ENCODE measurements around the gene CDK4.

CDK4 gene

GRCh38 chr12:57725851-57726150, 26.3 kb downstream of the CDK4 start:
- peaks cover 8% of the 10 kb centered on the region for H3K4me1 ChIP-seq
- no peaks in the 10 kb centered on the region for H3K36me3 ChIP-seq (ENCODE audit: control insufficient read depth, insufficient read depth, low read length)
- H3K4me2 ChIP-seq (ENCODE audit: low read length): no peak overlapping the region
- no peak overlapping the region for H3K4me3 ChIP-seq (ENCODE audit: low read depth, low read length)
- H3K27ac ChIP-seq: peak overlapping the region; percentile 55
- peaks cover 3% of the 10 kb centered on the region for H3K27me3 ChIP-seq (ENCODE audit: control insufficient read depth, insufficient read depth, low read length)
- H3K9me3 ChIP-seq (ENCODE audit: control insufficient read depth, low read length): no peaks in the 10 kb centered on the region
- no peak overlapping the region for H3K9ac ChIP-seq
- TF ChIP-seq, protein P1, sequence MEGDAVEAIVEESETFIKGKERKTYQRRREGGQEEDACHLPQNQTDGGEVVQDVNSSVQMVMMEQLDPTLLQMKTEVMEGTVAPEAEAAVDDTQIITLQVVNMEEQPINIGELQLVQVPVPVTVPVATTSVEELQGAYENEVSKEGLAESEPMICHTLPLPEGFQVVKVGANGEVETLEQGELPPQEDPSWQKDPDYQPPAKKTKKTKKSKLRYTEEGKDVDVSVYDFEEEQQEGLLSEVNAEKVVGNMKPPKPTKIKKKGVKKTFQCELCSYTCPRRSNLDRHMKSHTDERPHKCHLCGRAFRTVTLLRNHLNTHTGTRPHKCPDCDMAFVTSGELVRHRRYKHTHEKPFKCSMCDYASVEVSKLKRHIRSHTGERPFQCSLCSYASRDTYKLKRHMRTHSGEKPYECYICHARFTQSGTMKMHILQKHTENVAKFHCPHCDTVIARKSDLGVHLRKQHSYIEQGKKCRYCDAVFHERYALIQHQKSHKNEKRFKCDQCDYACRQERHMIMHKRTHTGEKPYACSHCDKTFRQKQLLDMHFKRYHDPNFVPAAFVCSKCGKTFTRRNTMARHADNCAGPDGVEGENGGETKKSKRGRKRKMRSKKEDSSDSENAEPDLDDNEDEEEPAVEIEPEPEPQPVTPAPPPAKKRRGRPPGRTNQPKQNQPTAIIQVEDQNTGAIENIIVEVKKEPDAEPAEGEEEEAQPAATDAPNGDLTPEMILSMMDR (IDR thresholded peaks at IDR 0.05): no peak
- H2AFZ ChIP-seq: peak overlapping the region; percentile 86
- no peaks in the 10 kb centered on the region for H3K79me2 ChIP-seq

DNA sequence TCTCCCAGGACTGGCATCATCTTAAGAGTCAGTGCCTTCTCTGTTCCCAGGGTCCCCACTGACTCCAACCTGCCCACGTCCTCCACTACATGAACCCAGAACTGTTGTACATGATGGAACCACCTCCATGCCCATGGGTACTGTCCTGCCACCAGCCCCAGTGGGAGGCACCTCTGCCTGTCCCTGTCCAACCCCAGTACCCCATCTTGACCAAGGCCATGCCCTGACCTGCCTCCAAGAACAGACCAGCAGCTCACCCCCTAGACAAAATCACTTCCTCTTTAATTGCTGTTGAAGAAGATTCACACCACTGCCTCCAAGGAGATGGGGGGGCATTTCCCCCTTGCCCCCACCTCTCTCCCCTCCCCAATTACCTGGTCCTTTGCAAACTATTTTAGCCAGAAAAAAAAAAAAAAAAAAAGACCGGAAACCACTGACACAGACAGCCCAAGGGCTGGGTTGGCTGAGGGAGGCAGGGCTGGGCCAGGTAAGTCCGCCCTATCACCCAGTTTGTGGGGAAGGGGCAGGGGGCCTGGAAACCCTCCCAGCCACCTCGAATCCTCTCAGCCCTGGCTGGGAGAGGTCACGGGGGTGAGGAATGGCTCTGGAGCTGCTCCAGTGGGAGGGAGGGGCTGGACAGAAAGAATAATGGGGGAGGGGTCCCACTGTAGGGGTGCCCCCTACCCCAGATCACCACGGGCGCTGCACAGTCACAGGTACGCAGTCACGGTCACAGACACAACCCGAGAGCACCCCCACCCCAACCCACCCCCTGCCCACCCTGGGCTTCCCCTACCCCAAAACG, 27.0 kb downstream of the CDK4 start:
- H3K9ac ChIP-seq: no peak overlapping the region
- no peak overlapping the region for H3K4me2 ChIP-seq (ENCODE audit: low read length)
- no peaks in the 10 kb centered on the region for H3K9me3 ChIP-seq (ENCODE audit: control insufficient read depth, low read length)
- no peak overlapping the region for H3K4me3 ChIP-seq (ENCODE audit: low read depth, low read length)
- H3K27me3 ChIP-seq (ENCODE audit: control insufficient read depth, insufficient read depth, low read length): peaks cover 3% of the 10 kb centered on the region
- H3K27ac ChIP-seq: no peak overlapping the region
- no peaks in the 10 kb centered on the region for H3K36me3 ChIP-seq (ENCODE audit: control insufficient read depth, insufficient read depth, low read length)
- H3K4me1 ChIP-seq: peaks cover 8% of the 10 kb centered on the region
- H3K79me2 ChIP-seq: no peaks in the 10 kb centered on the region
- TF ChIP-seq, protein P1 (IDR thresholded peaks at IDR 0.05): no peak
- no peak overlapping the region for H2AFZ ChIP-seq

DNA sequence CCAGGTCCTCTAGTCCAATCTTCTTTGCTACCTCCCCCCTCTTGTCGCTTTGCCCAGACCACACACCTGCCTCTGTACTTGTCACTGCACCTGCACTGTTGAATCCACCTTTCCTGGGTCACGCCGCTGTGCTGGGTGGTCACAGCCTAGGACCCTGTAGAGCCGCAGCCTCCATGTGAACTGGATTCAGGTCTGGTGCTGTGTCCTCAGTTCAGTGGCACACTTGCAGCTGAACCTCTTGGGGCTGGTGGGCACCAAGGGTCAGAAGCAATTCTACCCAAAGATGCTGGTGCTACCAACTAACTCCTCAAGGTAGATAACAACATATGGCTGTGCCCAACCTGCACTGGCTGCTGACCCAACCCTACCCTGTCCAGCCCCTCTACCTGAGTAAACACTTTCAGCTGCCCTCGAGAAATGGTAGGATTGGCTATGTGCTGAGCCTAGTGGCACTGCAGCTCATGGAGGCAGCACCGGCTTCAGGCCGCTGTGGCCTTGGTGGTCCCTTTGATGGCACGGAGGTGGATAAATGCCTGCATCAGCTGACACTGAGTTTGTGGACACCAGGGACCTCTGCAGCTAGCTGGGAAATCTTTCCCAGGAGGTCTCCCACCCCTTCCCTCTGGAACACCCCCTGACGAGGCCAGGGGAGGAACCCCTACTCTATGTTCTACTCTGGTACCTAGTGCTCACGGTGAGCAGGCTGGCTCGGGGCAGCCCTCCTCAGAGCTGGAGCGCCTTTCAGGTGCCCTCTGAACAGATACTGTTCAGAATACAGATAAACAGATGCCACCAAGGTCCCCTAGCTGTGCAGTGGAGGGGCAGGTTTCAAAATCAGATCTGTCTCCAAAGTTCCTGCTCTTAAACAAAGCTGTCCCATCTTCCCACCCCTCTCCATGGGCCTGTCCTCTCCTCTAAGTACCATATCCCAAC, 27.8 kb downstream of the CDK4 start:
- TF ChIP-seq, protein P1 (IDR thresholded peaks at IDR 0.05): no peak
- Histone ChIP-seq H2AFZ (no peak overlapping the region), H3K4me2 (ENCODE audit: low read length) (no peak overlapping the region), H3K9ac (no peak overlapping the region), H3K4me1 (peaks cover 8% of the 10 kb centered on the region), H3K27ac (no peak overlapping the region), H3K36me3 (ENCODE audit: control insufficient read depth, insufficient read depth, low read length) (no peaks in the 10 kb centered on the region), H3K79me2 (no peaks in the 10 kb centered on the region), H3K4me3 (ENCODE audit: low read depth, low read length) (no peak overlapping the region), H3K27me3 (ENCODE audit: control insufficient read depth, insufficient read depth, low read length) (peaks cover 3% of the 10 kb centered on the region), H3K9me3 (ENCODE audit: control insufficient read depth, low read length) (no peaks in the 10 kb centered on the region)

DNA sequence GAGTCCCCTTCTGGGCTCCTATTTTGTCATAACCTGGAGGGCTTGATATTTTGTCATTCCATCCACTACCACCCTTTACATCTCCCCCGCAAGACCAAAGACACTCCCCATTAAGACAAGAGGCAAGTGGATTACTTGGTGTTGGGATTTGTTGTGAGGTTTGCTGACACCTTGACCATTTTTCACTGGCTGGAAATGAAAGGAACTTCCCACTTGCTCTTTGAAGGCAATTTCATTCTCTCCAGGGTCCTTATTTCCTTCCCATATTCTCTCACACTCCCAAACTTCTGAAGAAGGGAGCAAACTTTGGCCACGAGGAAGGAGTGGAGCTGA, 28.5 kb downstream of the CDK4 start:
- H3K27me3 ChIP-seq (ENCODE audit: control insufficient read depth, insufficient read depth, low read length): peaks cover 3% of the 10 kb centered on the region
- TF ChIP-seq, protein P1 (IDR thresholded peaks at IDR 0.05): no peak
- H3K36me3 ChIP-seq (ENCODE audit: control insufficient read depth, insufficient read depth, low read length): no peaks in the 10 kb centered on the region
- H3K9ac ChIP-seq: no peak overlapping the region
- no peaks in the 10 kb centered on the region for H3K79me2 ChIP-seq
- no peak overlapping the region for H3K27ac ChIP-seq
- no peak overlapping the region for H2AFZ ChIP-seq
- no peak overlapping the region for H3K4me2 ChIP-seq (ENCODE audit: low read length)
- no peak overlapping the region for H3K4me3 ChIP-seq (ENCODE audit: low read depth, low read length)
- H3K9me3 ChIP-seq (ENCODE audit: control insufficient read depth, low read length): no peaks in the 10 kb centered on the region
- H3K4me1 ChIP-seq: peaks cover 8% of the 10 kb centered on the region
